DOHH2 (cell line): ENCODE results near the gene ST3GAL5.
"Not testable (repeated sequence)": the region's sequence is repeated elsewhere in the genome, so short reads cannot be mapped to it uniquely, and the experiment has no call there.

Source experiments
- H3F3A ChIP-seq: fragments of 200-600 bp; sonication (generic), shearing (Covaris generic); 2 replicates; pipeline ENCODE4 v1.6.0; 2016; ENCODE audit warnings: antibody characterized with exemption, mild to moderate bottlenecking; ENCODE audit not compliant: control insufficient read depth, insufficient read depth
- H3K27ac ChIP-seq: fragments of 200-600 bp; sonication (generic); 2 replicates; pipeline ENCODE4 v1.5.1; 2014; ENCODE audit warnings: low read depth, mild to moderate bottlenecking, low read length, moderate library complexity
- H3K27me3 ChIP-seq: fragments of 200-600 bp; sonication (generic); 2 replicates; pipeline ENCODE4 v1.6.1; 2014; ENCODE audit warnings: mild to moderate bottlenecking, low read length, mixed read lengths; ENCODE audit not compliant: control insufficient read depth
- H3K36me3 ChIP-seq: fragments of 200-600 bp; sonication (generic); 2 replicates; pipeline ENCODE4 v1.6.1; 2014; ENCODE audit warnings: mild to moderate bottlenecking, low read length, moderate library complexity, mixed read lengths; ENCODE audit not compliant: control insufficient read depth
- H3K4me1 ChIP-seq: fragments of 200-600 bp; sonication (generic); 2 replicates; pipeline ENCODE4 v1.6.1; 2014; ENCODE audit warnings: mild to moderate bottlenecking, low read length, mixed read lengths; ENCODE audit not compliant: control insufficient read depth
- H3K4me2 ChIP-seq: fragments of 200-600 bp; sonication (generic); 2 replicates; pipeline ENCODE4 v1.6.0; 2014; ENCODE audit warnings: mild to moderate bottlenecking, low read length, moderate library complexity
- H3K4me3 ChIP-seq: fragments of 200-600 bp; sonication (generic); 2 replicates; pipeline ENCODE4 v1.5.1; 2014; ENCODE audit warnings: mild to moderate bottlenecking, low read length, mixed read lengths
- H3K79me2 ChIP-seq: fragments of 200-600 bp; sonication (generic); 2 replicates; pipeline ENCODE4 v1.6.1; 2014; ENCODE audit warnings: mild to moderate bottlenecking, low read length, mixed read lengths; ENCODE audit not compliant: control insufficient read depth
- H3K9me2 ChIP-seq: fragments of 200-600 bp; sonication (generic); replicated peaks from 2 replicates; pipeline ENCODE4 v1.6.1; 2014; ENCODE audit warnings: mild to moderate bottlenecking, low read length, mixed read lengths; ENCODE audit not compliant: control insufficient read depth
- H3K9me3 ChIP-seq: fragments of 200-600 bp; sonication (generic); 2 replicates; pipeline ENCODE4 v1.6.1; 2014; ENCODE audit warnings: antibody characterized with exemption, low read length, mixed read lengths; ENCODE audit not compliant: control insufficient read depth, insufficient read depth
- H4K20me1 ChIP-seq: fragments of 200-600 bp; sonication (generic); 2 replicates; pipeline ENCODE4 v1.6.0; 2014; ENCODE audit warnings: low read depth, mild to moderate bottlenecking, antibody characterized with exemption, low read length, moderate library complexity; ENCODE audit not compliant: control insufficient read depth, insufficient read depth
- EZH2phosphoT487 ChIP-seq: fragments of 200-600 bp; sonication (generic); IDR thresholded peaks from 2 replicates; pipeline ENCODE4 v1.6.1; 2017; ENCODE audit warnings: borderline replicate concordance, mild to moderate bottlenecking, antibody characterized with exemption, low read length, moderate library complexity, mixed read lengths
- TF ChIP-seq, protein P1 (sequence below): fragments of 200-600 bp; sonication (generic); IDR thresholded peaks from one replicate; pipeline ENCODE4 v1.5.1; 2014; ENCODE audit warnings: antibody characterized with exemption, mild to moderate bottlenecking, low read depth, low read length; ENCODE audit not compliant: poor library complexity, severe bottlenecking

Gene ST3GAL5

DNA sequence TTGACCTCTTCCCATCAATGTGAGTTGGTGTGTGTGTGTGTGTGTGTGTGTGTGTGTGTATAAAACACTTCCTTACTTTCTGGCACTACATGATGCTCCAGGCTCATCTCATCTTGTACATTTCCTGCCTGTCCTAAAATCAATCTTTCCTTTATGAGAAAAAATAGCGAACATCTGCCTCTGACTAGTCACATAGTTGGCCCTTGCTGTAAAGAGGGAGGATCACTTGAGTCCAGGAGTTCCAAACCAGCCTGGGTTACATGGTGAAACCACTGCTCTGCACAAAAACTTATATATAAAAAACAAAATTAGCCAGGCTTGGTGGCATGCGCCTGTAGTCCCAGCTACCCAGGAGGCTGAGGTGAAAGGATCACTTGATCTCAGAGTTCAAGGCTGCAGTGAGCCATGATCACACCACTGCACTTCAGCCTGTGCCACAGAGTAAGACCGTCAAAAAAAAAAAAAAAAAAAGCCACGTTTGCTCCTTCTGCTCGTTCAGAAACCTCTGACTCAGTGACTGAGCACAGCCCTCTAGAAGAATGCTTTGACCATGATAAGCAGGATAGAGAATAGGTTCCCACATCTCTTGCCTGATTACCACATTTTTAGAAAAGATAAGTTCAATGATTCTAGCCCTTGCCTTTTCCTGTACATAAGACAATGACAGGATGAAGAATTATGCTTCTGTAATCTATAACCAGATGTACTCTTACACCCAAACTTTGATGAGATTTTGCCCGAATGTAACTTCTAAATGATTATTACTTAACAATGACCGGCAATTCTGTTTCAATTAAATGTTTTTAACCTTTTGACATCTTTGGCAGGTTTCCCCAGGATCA, 45.2 kb upstream of the ST3GAL5 start:
- no peaks in the 10 kb centered on the region for H3K9me2 ChIP-seq
- no peaks in the 10 kb centered on the region for H3K36me3 ChIP-seq
- TF ChIP-seq, protein P1, sequence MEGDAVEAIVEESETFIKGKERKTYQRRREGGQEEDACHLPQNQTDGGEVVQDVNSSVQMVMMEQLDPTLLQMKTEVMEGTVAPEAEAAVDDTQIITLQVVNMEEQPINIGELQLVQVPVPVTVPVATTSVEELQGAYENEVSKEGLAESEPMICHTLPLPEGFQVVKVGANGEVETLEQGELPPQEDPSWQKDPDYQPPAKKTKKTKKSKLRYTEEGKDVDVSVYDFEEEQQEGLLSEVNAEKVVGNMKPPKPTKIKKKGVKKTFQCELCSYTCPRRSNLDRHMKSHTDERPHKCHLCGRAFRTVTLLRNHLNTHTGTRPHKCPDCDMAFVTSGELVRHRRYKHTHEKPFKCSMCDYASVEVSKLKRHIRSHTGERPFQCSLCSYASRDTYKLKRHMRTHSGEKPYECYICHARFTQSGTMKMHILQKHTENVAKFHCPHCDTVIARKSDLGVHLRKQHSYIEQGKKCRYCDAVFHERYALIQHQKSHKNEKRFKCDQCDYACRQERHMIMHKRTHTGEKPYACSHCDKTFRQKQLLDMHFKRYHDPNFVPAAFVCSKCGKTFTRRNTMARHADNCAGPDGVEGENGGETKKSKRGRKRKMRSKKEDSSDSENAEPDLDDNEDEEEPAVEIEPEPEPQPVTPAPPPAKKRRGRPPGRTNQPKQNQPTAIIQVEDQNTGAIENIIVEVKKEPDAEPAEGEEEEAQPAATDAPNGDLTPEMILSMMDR, result no peak
- no peak for TF ChIP-seq EZH2phosphoT487
- H3K79me2 ChIP-seq, result no peaks in the 10 kb centered on the region
- no peaks in the 10 kb centered on the region for H3K4me1 ChIP-seq
- no peaks in the 10 kb centered on the region for H4K20me1 ChIP-seq
- no peak overlapping the region for H3K4me3 ChIP-seq
- no peaks in the 10 kb centered on the region for H3F3A ChIP-seq
- no peak overlapping the region for H3K27ac ChIP-seq
- H3K9me3 ChIP-seq, result no peaks in the 10 kb centered on the region
- no peak overlapping the region for H3K4me2 ChIP-seq
- H3K27me3 ChIP-seq, result no peaks in the 10 kb centered on the region

DNA sequence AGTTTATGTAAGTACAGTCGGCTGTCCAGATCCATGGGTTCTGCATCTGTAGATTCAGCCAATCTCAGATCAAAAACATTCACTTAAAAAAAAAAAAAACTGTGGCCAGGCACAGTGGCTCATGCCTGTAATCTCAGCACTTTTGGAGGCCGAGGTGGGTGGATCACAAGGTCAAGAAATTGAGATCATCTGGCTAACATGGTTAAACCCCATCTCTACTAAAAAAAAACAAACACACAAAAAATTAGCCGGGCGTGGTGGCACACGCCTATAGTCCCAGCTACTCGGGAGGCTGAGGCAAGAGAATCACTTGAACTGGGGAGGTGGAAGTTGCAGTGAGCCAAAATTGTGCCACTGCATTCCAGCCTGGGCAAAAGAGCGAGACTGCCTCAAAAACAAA, 42.4 kb upstream of the ST3GAL5 start:
- H3K27me3 ChIP-seq, H3K4me2 ChIP-seq, H3K4me1 ChIP-seq, H3K9me2 ChIP-seq, H3K4me3 ChIP-seq, H3K79me2 ChIP-seq, H3F3A ChIP-seq, H4K20me1 ChIP-seq, H3K36me3 ChIP-seq, H3K27ac ChIP-seq, H3K9me3 ChIP-seq: not testable (repeated sequence)

DNA sequence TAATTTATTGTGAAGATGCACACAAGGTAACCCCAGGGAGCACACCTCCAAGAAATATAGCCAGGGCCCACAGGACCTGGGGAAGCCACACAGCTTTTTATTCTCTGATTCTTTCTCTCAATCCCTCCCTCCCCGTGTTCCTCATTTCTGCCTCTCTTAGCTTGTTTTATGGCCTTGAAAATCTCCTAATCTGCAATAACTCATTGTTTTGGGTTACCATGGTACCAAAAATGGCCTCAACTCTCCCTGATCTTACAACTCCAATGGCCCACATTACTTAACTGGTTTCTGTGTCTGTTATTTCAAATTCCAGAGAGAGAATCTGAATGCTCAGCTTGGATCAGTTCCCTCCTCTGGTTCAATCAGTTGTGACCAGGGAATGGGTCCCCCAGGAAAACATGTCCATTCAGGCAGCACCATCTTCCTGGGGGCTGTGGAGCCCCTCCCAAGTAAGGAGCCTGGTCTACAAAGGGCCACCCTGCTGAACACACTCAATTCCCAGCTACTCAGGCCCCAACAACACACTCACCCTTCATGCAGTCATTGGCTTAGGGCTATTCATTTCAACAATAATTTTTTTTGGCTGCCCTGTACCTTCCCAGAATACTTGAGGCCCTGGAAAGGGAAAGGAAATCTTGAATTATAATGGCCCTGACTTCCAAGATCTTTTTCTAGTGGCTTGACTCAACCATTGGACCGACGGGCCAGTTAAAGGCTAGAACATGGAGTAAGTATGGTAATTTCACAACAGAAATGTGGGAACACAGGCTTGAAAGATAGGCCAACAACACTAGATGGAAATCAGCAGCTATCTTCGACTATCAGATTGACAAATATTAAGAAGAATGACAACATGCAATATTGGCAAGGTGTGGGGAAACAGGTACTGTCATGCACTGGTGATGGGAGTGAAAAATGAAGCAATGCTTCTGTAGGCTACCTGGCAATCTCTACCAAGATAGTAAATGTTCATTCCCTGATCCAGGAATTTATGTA, 41.6 kb upstream of the ST3GAL5 start:
- H3K79me2 ChIP-seq, result no peaks in the 10 kb centered on the region
- H3K4me3 ChIP-seq, result no peak overlapping the region
- no peak overlapping the region for H3K27ac ChIP-seq
- no peak for TF ChIP-seq EZH2phosphoT487
- TF ChIP-seq, protein P1, result no peak
- H4K20me1 ChIP-seq, result no peaks in the 10 kb centered on the region
- H3K9me3 ChIP-seq, result no peaks in the 10 kb centered on the region
- H3K4me2 ChIP-seq, result no peak overlapping the region
- H3K27me3 ChIP-seq, result no peaks in the 10 kb centered on the region
- H3F3A ChIP-seq, result no peaks in the 10 kb centered on the region
- H3K36me3 ChIP-seq, result no peaks in the 10 kb centered on the region
- H3K4me1 ChIP-seq, result no peaks in the 10 kb centered on the region
- no peaks in the 10 kb centered on the region for H3K9me2 ChIP-seq
